Neural progenitor cell (in vitro differentiated cells): ENCODE results near the gene CRIM1.

Experiments used
- EZH2 ChIP-seq: fragments of 200-600 bp; sonication (generic); IDR thresholded peaks from 2 replicates; pipeline ENCODE4 v1.6.1; 2017; ENCODE audit warnings: antibody characterized with exemption, mild to moderate bottlenecking, moderate library complexity
- EZH2phosphoT487 ChIP-seq: fragments of 200-600 bp; sonication (generic); IDR thresholded peaks from 2 replicates; pipeline ENCODE4 v1.6.1; 2017; ENCODE audit warnings: antibody characterized with exemption

GRCh38 chr2:36351736-36352349, 3.7 kb upstream of the CRIM1 start:
- TF ChIP-seq EZH2phosphoT487 (no peak), EZH2 (no peak)
